Measurements from ENCODE around the gene C19orf38. TPM values are rescaled to one million over a fixed set of nuclear protein-coding genes. Genes with fewer than 3 reads are reported as not detected.

The C19orf38 gene
- total and polyA plus RNA-seq, 9 of the 15 experiments (the other 6 are each of a cell fraction or from before 2014, with no cell fraction given), result 0.14 to 0.18 TPM; not detected in 7

GRCh38 chr19:10830931-10831779, 17.1 kb upstream of the C19orf38 start:
- TSS peak; percentile 52 for BruUV-seq (replicated peaks)
- peaks cover 75% of the 10 kb centered on the region; the same call in 2 of the 3 replicates for H3K36me3 ChIP-seq (ENCODE audit: control insufficient read depth, insufficient read depth, low read length)
- peak in 1 of 4 experiments; percentile 22 for DNase-seq (ENCODE audit: extremely low read depth in 1 of 4, low spot score in 3 of 4)
- in situ Hi-C loops (cut with MboI), result no loop called here
- H3K4me1 ChIP-seq (replicated peaks in 1 of 2; ENCODE audit: control insufficient read depth in 2 of 2, insufficient read depth in 2 of 2, low read length in 2 of 2), result peaks cover 4 to 55% of the 10 kb centered on the region in 2 experiments; a peak in 4 of 5 replicates
- H3K9me1 ChIP-seq (ENCODE audit: control insufficient read depth, insufficient read depth, low read length), result no peaks in the 10 kb centered on the region
- no peak for FAIRE-seq
- H3K79me2 ChIP-seq (ENCODE audit: control insufficient read depth, insufficient read depth, low read length), result peaks cover 7% of the 10 kb centered on the region; the same call in 2 of the 3 replicates
- no peak for ATAC-seq
- H4K20me1 ChIP-seq (replicated peaks; ENCODE audit: control insufficient read depth, insufficient read depth, low read length), result peaks cover 7% of the 10 kb centered on the region; the same call in 1 of the 2 replicates
- H2AFZ ChIP-seq (ENCODE audit: low read depth, low read length), result no peak overlapping the region
- intact Hi-C loops (cut with micrococcal nuclease), result no loop called here
- CTCF ChIA-PET (ENCODE audit: low intra/inter-chr PET ratio), result no interaction called here
- no peak overlapping the region for H3K4me2 ChIP-seq (ENCODE audit: insufficient read depth, low read length)
- H3K9me3 ChIP-seq (replicated peaks; ENCODE audit: control insufficient read depth, insufficient read depth, low read depth, low read length), result no peaks in the 10 kb centered on the region
- POLR2A ChIA-PET, result interaction anchor here (0.6 to 7.4 kb wide), 4 partner anchors 8 to 65 kb away, joined by 4 to 58 read pairs (median 6); no protein-coding TSS in a partner anchor
- no peak overlapping the region for H3K27ac ChIP-seq (ENCODE audit: extremely low read depth, low read depth, low read length)
- peak overlapping the region in 1 of 2 experiments; percentile 40; a peak in 2 of 4 replicates for H3K9ac ChIP-seq (ENCODE audit: insufficient read depth in 1 of 2, low read depth in 2 of 2, low read length in 2 of 2)
- H3K4me3 ChIP-seq, result no peak overlapping the region
- 97% methylated on average over 21 of the region's 33 CpGs for WGBS (ENCODE audit: insufficient coverage, low coverage, missing lambda C conversion rate)
- H3K27me3 ChIP-seq (ENCODE audit: control insufficient read depth in 2 of 2, insufficient read depth in 2 of 2, low read length in 2 of 2), result no peaks in the 10 kb centered on the region
- TF ChIP-seq TAF9B (IDR thresholded peaks at IDR 0.05; ENCODE audit: partially characterized antibody), result no peak
- no peak for TF ChIP-seq HMG20B (CRISPR knock-in tag; IDR thresholded peaks at IDR 0.05)
- TF ChIP-seq KAT2B (IDR thresholded peaks at IDR 0.05; ENCODE audit: low read depth, low read length), result no peak
- TF ChIP-seq ETV6 (IDR thresholded peaks at IDR 0.05; ENCODE audit: borderline replicate concordance in 1 of 2, low read depth in 2 of 2, low read length in 1 of 2), result no peak
- TF ChIP-seq ETV6 (CRISPR knock-in tag; IDR thresholded peaks at IDR 0.05; ENCODE audit: borderline replicate concordance), result no peak
- peak; percentile 58 for TF ChIP-seq RBFOX2 (IDR thresholded peaks at IDR 0.05; ENCODE audit: low read depth, low read length)
- no peak for TF ChIP-seq ZNF24 (IDR thresholded peaks at IDR 0.05)
- TF ChIP-seq PBX2 (CRISPR knock-in tag; IDR thresholded peaks at IDR 0.05; ENCODE audit: low read depth), result no peak
- TF ChIP-seq PBX2 (tag; conservative IDR thresholded peaks at IDR 0.05; ENCODE audit: low read depth), result no peak
- no peak for TF ChIP-seq MNT (conservative IDR thresholded peaks at IDR 0.05)
- TF ChIP-seq ZNF695 (CRISPR knock-in tag; IDR thresholded peaks at IDR 0.05), result no peak
- TF ChIP-seq SP1 (CRISPR knock-in tag; IDR thresholded peaks at IDR 0.05), result no peak
- TF ChIP-seq PHF21A (IDR thresholded peaks at IDR 0.05; ENCODE audit: borderline replicate concordance, low read depth), result no peak
- TF ChIP-seq ZNF740 (CRISPR knock-in tag; IDR thresholded peaks at IDR 0.05), result peak; percentile 51; the same call in 1 of the 2 replicates
- TF ChIP-seq ZNF740 (tag; IDR thresholded peaks at IDR 0.05), result no peak

Measured in K562 (cell line).